ENCODE data around the gene TNK2. TPM values are rescaled to one million over a fixed set of nuclear protein-coding genes. Genes with fewer than 3 reads are reported as not detected.

The TNK2 gene
- polyA plus RNA-seq, 4 donors = 6.7 to 32.8 (median 16.2) TPM

DNA sequence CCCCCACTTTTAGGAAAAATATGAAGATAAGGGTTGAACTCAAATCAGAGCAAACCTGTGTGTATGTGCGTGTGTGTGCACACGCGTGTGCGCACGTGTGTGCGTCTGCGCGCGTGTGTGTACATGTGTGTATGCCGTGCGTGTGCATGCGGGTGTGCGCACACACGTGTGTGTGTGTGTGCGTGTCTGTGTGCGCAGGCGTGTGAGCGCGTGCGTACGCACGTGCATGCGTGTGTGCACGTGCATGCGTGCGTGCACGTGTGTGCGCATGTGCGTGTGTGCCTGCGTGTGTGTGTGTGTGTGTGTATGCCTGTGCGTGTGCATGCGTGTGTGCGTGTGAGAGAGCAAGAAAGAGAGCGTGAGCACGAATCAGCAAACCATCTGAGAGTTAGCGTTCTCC, 20.7 kb downstream of the TNK2 start:
- no peak overlapping the region for H3K27ac ChIP-seq (ENCODE audit: low read depth in 1 of 3, low read length in 2 of 3)
- H3K27me3 ChIP-seq (ENCODE audit: control insufficient read depth in 3 of 3, insufficient read depth in 3 of 3, low read length in 3 of 3) = no peaks in the 10 kb centered on the region
- peaks cover 0 to 18% (median 0%) of the 10 kb centered on the region in 3 donors for H3K4me1 ChIP-seq (ENCODE audit: control insufficient read depth in 3 of 3, insufficient read depth in 2 of 3, low read depth in 1 of 3, low read length in 2 of 3)
- 95 to 97% (median 96%) methylated on average over 36 of the region's 36 CpGs for WGBS, 3 donors
- FAIRE-seq (no peak), DNase-seq (no peak)
- H3K9me3 ChIP-seq (ENCODE audit: control insufficient read depth in 2 of 2, insufficient read depth in 1 of 2, low read depth in 1 of 2, low read length in 1 of 2) = no peaks in the 10 kb centered on the region
- H3K4me3 ChIP-seq (ENCODE audit: low read depth in 1 of 3, low read length in 3 of 3) = no peak overlapping the region
- peaks cover 0 to 62% (median 0%) of the 10 kb centered on the region in 3 donors for H3K36me3 ChIP-seq (ENCODE audit: control insufficient read depth in 3 of 3, insufficient read depth in 2 of 3, low read depth in 1 of 3, low read length in 3 of 3)

DNA sequence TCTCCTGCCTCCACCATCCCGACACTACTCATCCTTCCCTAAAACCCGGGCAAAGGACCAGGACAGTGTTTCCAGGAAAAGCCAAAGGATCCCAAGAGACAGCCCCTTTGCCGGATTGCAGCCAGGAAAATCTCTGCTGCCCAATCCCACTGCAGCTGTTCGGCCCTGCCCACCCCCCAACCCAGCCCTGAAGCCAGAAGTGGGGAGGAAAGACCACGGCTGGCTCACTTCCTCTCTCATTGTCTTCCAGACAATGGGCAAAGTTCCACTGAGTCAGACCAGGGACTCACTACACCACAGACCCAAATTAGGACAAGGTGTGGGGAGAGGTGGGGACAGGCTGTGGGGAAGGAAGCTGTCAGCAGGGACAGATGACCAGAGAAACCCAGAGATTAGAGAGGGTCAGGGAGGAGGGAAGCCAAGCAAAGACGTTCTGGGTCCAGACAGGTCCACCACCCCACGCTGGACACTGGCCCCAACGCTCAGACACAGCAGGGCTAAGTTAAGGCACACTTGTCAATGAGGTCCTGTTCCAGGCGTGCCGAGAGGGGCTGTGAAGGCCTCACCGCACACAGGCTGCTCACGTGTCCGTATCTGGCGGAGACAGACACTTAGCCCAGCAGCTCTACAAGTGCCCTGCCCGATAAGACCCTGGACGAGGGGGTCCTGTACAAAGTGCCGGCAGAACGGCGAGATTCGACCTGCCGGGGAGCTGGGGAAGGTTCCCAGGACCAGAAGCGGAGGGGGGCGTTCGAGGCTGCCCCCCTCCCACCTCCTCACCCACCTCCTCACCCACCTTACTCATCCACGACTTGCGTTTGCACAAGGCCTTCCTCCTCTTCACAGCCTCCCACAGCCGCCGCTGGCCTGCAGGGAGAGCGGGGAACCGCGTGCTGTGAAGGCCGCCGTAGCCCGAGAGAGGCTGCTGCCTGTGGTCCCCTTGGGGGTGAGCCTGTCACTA, 21.9 kb downstream of the TNK2 start:
- H3K4me1 ChIP-seq (ENCODE audit: control insufficient read depth in 3 of 3, insufficient read depth in 2 of 3, low read depth in 1 of 3, low read length in 2 of 3) = peaks cover 0 to 15% (median 0%) of the 10 kb centered on the region in 3 donors
- FAIRE-seq (no peak), DNase-seq (no peak)
- H3K4me3 ChIP-seq (ENCODE audit: low read depth in 1 of 3, low read length in 3 of 3) = no peak overlapping the region
- H3K9me3 ChIP-seq (ENCODE audit: control insufficient read depth in 2 of 2, insufficient read depth in 1 of 2, low read depth in 1 of 2, low read length in 1 of 2) = no peaks in the 10 kb centered on the region
- 85 to 94% (median 92%) methylated on average over 34 of the region's 34 CpGs for WGBS, 3 donors
- H3K27ac ChIP-seq (ENCODE audit: low read depth in 1 of 3, low read length in 2 of 3) = peak overlapping the region in 1 of 3 donors; percentile 50
- no peaks in the 10 kb centered on the region for H3K27me3 ChIP-seq (ENCODE audit: control insufficient read depth in 3 of 3, insufficient read depth in 3 of 3, low read length in 3 of 3)
- H3K36me3 ChIP-seq (ENCODE audit: control insufficient read depth in 3 of 3, insufficient read depth in 2 of 3, low read depth in 1 of 3, low read length in 3 of 3) = peaks cover 0 to 65% (median 0%) of the 10 kb centered on the region in 3 donors

DNA sequence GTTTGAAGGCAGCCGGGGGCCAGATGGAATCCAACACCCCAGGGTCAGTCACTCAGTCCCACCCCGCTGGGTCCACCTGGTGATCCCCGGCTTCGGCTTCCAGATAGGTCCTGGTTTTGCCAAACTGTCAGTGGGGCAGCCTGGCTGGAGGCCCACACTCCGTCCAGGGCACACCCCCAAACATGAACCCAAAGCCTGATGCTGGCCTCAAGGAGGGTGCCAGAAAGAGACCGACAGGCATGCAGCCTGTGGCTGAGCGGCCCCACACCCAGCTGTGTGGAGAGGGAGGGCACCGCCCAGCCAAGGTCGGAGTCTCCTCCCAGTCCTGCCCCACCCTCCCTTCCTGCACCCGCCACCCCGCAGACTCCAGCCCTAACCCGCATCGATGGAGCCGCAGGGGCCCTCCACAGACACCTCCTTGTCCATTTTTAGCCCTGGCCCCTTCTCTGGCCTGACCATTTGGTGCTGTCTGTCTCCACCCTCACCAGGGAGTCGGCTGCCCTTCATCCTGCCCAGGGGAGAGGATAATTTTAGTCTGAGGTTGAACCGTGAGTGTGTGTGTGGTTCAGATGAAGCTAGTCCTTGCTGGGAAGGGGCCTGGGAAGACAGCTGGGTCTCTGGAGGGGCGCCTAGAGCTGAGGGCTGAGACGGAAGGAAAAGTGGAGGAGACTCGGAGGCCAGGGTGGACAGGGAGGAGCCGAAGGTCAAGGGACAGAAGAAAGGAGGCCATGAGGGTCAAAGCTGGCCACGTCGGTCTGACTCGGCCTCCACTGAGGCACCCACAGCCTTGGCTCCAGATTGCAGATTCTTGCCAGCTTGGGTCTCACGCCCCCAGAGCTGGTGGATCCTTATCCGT, 23.1 kb downstream of the TNK2 start:
- Histone ChIP-seq H3K27ac (ENCODE audit: low read depth in 1 of 3, low read length in 2 of 3) (peak overlapping the region in 1 of 3 donors; percentile 50), H3K36me3 (ENCODE audit: control insufficient read depth in 3 of 3, insufficient read depth in 2 of 3, low read depth in 1 of 3, low read length in 3 of 3) (peaks cover 0 to 66% (median 0%) of the 10 kb centered on the region in 3 donors), H3K27me3 (ENCODE audit: control insufficient read depth in 3 of 3, insufficient read depth in 3 of 3, low read length in 3 of 3) (no peaks in the 10 kb centered on the region), H3K4me1 (ENCODE audit: control insufficient read depth in 3 of 3, insufficient read depth in 2 of 3, low read depth in 1 of 3, low read length in 2 of 3) (peaks cover 0 to 15% (median 0%) of the 10 kb centered on the region in 3 donors), H3K9me3 (ENCODE audit: control insufficient read depth in 2 of 2, insufficient read depth in 1 of 2, low read depth in 1 of 2, low read length in 1 of 2) (no peaks in the 10 kb centered on the region), H3K4me3 (ENCODE audit: low read depth in 1 of 3, low read length in 3 of 3) (no peak overlapping the region)
- FAIRE-seq (no peak), DNase-seq (peak; percentile 52 to 70)
- 47 to 61% (median 60%) methylated on average over 24 to 25 of the region's 25 CpGs for WGBS, 3 donors

DNA sequence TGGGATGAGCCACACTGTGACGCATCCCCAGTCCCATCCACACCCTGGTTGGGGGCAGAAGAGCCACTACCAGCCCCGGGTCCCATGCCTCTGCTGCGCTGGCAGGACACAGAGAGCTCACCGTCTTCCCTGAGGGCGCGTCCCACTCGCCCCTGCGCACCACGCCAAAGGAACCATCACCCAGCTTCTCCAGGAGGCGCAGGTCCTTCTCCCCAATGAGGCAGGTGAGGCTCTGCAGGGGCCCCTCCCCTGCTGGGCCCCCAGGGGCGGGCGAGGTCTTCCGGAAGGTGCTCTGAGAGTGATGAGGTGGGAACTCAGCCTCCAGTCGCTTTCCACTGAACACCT, 23.7 kb downstream of the TNK2 start:
- Histone ChIP-seq H3K27me3 (ENCODE audit: control insufficient read depth in 3 of 3, insufficient read depth in 3 of 3, low read length in 3 of 3) (no peaks in the 10 kb centered on the region), H3K36me3 (ENCODE audit: control insufficient read depth in 3 of 3, insufficient read depth in 2 of 3, low read depth in 1 of 3, low read length in 3 of 3) (peaks cover 0 to 68% (median 0%) of the 10 kb centered on the region in 3 donors), H3K27ac (ENCODE audit: low read depth in 1 of 3, low read length in 2 of 3) (no peak overlapping the region), H3K4me3 (ENCODE audit: low read depth in 1 of 3, low read length in 3 of 3) (no peak overlapping the region), H3K4me1 (ENCODE audit: control insufficient read depth in 3 of 3, insufficient read depth in 2 of 3, low read depth in 1 of 3, low read length in 2 of 3) (peaks cover 0 to 15% (median 0%) of the 10 kb centered on the region in 3 donors), H3K9me3 (ENCODE audit: control insufficient read depth in 2 of 2, insufficient read depth in 1 of 2, low read depth in 1 of 2, low read length in 1 of 2) (no peaks in the 10 kb centered on the region)
- DNase-seq (no peak), FAIRE-seq (no peak)
- 88 to 95% (median 89%) methylated on average over 11 to 14 of the region's 14 CpGs for WGBS, 3 donors

DNA sequence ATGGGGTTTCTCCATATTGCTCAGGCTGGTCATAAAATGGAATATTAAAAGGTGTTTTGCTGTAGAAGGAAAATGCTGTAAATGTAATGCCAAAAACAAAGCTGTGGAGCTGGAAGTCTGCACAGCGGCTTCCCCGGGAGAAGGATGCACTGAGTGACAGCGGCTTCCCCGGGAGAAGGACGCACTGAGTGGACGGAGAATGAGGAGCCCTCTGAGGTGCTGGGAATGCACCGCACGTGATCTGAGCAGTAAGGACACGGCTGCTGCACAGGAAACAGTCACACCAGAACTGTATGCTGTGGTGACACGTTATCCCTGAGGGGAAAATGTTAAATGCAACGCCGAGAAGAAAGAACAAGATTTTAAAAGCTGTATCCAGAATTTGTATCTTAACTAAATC, 24.6 kb downstream of the TNK2 start:
- H3K27me3 ChIP-seq (ENCODE audit: control insufficient read depth in 3 of 3, insufficient read depth in 3 of 3, low read length in 3 of 3) = no peaks in the 10 kb centered on the region
- no peak overlapping the region for H3K4me3 ChIP-seq (ENCODE audit: low read depth in 1 of 3, low read length in 3 of 3)
- H3K36me3 ChIP-seq (ENCODE audit: control insufficient read depth in 3 of 3, insufficient read depth in 2 of 3, low read depth in 1 of 3, low read length in 3 of 3) = peaks cover 0 to 77% (median 0%) of the 10 kb centered on the region in 3 donors
- DNase-seq (no peak), FAIRE-seq (no peak)
- no peaks in the 10 kb centered on the region for H3K9me3 ChIP-seq (ENCODE audit: control insufficient read depth in 2 of 2, insufficient read depth in 1 of 2, low read depth in 1 of 2, low read length in 1 of 2)
- 92 to 96% (median 93%) methylated on average over 12 of the region's 12 CpGs for WGBS, 3 donors
- H3K27ac ChIP-seq (ENCODE audit: low read depth in 1 of 3, low read length in 2 of 3) = no peak overlapping the region
- peaks cover 0 to 15% (median 0%) of the 10 kb centered on the region in 3 donors for H3K4me1 ChIP-seq (ENCODE audit: control insufficient read depth in 3 of 3, insufficient read depth in 2 of 3, low read depth in 1 of 3, low read length in 2 of 3)

DNA sequence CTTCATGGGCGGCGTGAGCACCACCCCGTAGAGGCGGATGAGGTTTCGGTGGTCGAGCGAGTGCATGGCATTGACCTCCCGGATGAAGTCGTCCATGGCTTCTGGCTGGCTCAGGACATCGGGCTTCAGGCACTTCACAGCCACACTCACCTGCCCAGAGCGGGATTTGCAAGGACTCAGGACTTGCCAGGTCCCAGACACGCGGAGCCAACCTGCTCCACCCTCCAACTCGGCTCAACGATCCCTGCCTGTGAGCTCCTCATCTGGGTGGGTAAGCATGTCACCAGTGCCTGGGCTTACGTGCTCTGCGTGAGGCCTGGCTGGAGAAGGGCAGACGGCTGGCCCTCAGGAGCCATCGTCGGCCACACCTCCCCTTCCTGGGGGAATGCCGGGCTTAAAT, 25.2 kb downstream of the TNK2 start:
- FAIRE-seq (no peak), DNase-seq (no peak)
- Histone ChIP-seq H3K4me3 (ENCODE audit: low read depth in 1 of 3, low read length in 3 of 3) (no peak overlapping the region), H3K36me3 (ENCODE audit: control insufficient read depth in 3 of 3, insufficient read depth in 2 of 3, low read depth in 1 of 3, low read length in 3 of 3) (peaks cover 0 to 79% (median 0%) of the 10 kb centered on the region in 3 donors), H3K27ac (ENCODE audit: low read depth in 1 of 3, low read length in 2 of 3) (no peak overlapping the region), H3K27me3 (ENCODE audit: control insufficient read depth in 3 of 3, insufficient read depth in 3 of 3, low read length in 3 of 3) (no peaks in the 10 kb centered on the region), H3K9me3 (ENCODE audit: control insufficient read depth in 2 of 2, insufficient read depth in 1 of 2, low read depth in 1 of 2, low read length in 1 of 2) (no peaks in the 10 kb centered on the region), H3K4me1 (ENCODE audit: control insufficient read depth in 3 of 3, insufficient read depth in 2 of 3, low read depth in 1 of 3, low read length in 2 of 3) (peaks cover 0 to 15% (median 0%) of the 10 kb centered on the region in 3 donors)
- 91 to 97% (median 95%) methylated on average over 21 of the region's 21 CpGs for WGBS, 3 donors

DNA sequence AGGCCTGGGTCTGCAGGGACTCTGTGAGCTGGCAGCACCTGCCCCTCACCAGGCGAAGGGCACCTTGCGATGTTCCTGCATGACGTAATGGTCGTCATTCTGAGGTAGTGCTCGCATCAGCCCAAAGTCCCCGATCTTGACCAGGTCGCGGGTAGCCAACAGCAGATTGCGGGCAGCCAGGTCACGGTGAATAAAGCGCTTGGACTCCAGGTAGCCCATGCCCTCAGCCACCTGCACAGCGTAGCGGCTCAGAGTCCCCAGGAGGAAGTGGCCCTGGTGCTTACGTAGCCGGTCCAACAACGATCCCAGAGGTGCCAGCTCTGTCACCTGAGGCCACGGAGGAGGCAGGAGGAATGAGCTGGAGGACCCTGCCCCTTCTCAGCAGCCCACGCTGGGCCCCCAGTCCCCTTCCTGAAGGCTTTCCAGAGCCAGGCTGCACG, 26.3 kb downstream of the TNK2 start:
- FAIRE-seq (no peak), DNase-seq (no peak)
- 92 to 95% (median 94%) methylated on average over 18 to 19 of the region's 19 CpGs for WGBS, 3 donors
- no peak overlapping the region for H3K27ac ChIP-seq (ENCODE audit: low read depth in 1 of 3, low read length in 2 of 3)
- H3K9me3 ChIP-seq (ENCODE audit: control insufficient read depth in 2 of 2, insufficient read depth in 1 of 2, low read depth in 1 of 2, low read length in 1 of 2) = no peaks in the 10 kb centered on the region
- H3K4me3 ChIP-seq (ENCODE audit: low read depth in 1 of 3, low read length in 3 of 3) = no peak overlapping the region
- no peaks in the 10 kb centered on the region for H3K27me3 ChIP-seq (ENCODE audit: control insufficient read depth in 3 of 3, insufficient read depth in 3 of 3, low read length in 3 of 3)
- H3K36me3 ChIP-seq (ENCODE audit: control insufficient read depth in 3 of 3, insufficient read depth in 2 of 3, low read depth in 1 of 3, low read length in 3 of 3) = peaks cover 0 to 83% (median 0%) of the 10 kb centered on the region in 3 donors
- peaks cover 0 to 21% (median 0%) of the 10 kb centered on the region in 3 donors for H3K4me1 ChIP-seq (ENCODE audit: control insufficient read depth in 3 of 3, insufficient read depth in 2 of 3, low read depth in 1 of 3, low read length in 2 of 3)

Data from small intestine (tissue), 7 donors.